ENCODE data around the gene GAL3ST1.
"Not testable (repeated sequence)": the region's sequence is repeated elsewhere in the genome, so short reads cannot be mapped to it uniquely, and the experiment has no call there.

The GAL3ST1 gene

GRCh38 chr22:30592360-30592713, 17.9 kb upstream of the GAL3ST1 start:
- H2BK15ac ChIP-seq (ENCODE audit: low read length); H3K4me3 ChIP-seq (ENCODE audit: low read length in 2 of 2); H2AK5ac ChIP-seq (ENCODE audit: low read depth, low read length); H2BK5ac ChIP-seq (ENCODE audit: low read length); DNase-seq (ENCODE audit: low spot score); H4K8ac ChIP-seq (ENCODE audit: low read depth, low read length); H3K79me1 ChIP-seq (ENCODE audit: low read depth, low read length); H3K23ac ChIP-seq (ENCODE audit: low read depth, low read length, poor library complexity); H3K14ac ChIP-seq (ENCODE audit: low read length); H3K9ac ChIP-seq (ENCODE audit: low read depth, low read length, poor library complexity); H3K27me3 ChIP-seq (ENCODE audit: control insufficient read depth in 3 of 3, insufficient read depth in 3 of 3, low read depth in 1 of 3, low read length in 3 of 3); H3K27ac ChIP-seq (replicated peaks; ENCODE audit: low read length); H3K9me3 ChIP-seq (replicated peaks in 1 of 2; ENCODE audit: control insufficient read depth in 2 of 2, insufficient read depth in 1 of 2, low read depth in 1 of 2, low read length in 2 of 2); H3K18ac ChIP-seq (ENCODE audit: low read length); H4K91ac ChIP-seq (ENCODE audit: low read depth, low read length, poor library complexity); H2BK120ac ChIP-seq (ENCODE audit: low read depth, low read length); H2BK12ac ChIP-seq (ENCODE audit: low read length); H3K4me2 ChIP-seq (ENCODE audit: insufficient read depth, low read length, poor library complexity, severe bottlenecking); H3K4ac ChIP-seq (ENCODE audit: low read length): not testable (repeated sequence)
- WGBS, 2 donors (ENCODE audit: extremely low coverage in 2 of 2, insufficient read length in 2 of 2, insufficient replicate concordance in 1 of 2) = no CpG with 5 or more reads among the region's 18 CpGs
- Histone ChIP-seq H3K36me3 (replicated peaks in 1 of 2; ENCODE audit: control insufficient read depth in 2 of 2, insufficient read depth in 2 of 2, low read length in 2 of 2) (peaks cover 15 to 23% of the 10 kb centered on the region in 2 donors), H3K4me1 (ENCODE audit: control insufficient read depth in 2 of 2, insufficient read depth in 1 of 2, low read depth in 1 of 2, low read length in 2 of 2) (peaks cover 7 to 10% of the 10 kb centered on the region in 2 donors), H2AFZ (ENCODE audit: low read length) (peak overlapping the region; percentile 19)

DNA sequence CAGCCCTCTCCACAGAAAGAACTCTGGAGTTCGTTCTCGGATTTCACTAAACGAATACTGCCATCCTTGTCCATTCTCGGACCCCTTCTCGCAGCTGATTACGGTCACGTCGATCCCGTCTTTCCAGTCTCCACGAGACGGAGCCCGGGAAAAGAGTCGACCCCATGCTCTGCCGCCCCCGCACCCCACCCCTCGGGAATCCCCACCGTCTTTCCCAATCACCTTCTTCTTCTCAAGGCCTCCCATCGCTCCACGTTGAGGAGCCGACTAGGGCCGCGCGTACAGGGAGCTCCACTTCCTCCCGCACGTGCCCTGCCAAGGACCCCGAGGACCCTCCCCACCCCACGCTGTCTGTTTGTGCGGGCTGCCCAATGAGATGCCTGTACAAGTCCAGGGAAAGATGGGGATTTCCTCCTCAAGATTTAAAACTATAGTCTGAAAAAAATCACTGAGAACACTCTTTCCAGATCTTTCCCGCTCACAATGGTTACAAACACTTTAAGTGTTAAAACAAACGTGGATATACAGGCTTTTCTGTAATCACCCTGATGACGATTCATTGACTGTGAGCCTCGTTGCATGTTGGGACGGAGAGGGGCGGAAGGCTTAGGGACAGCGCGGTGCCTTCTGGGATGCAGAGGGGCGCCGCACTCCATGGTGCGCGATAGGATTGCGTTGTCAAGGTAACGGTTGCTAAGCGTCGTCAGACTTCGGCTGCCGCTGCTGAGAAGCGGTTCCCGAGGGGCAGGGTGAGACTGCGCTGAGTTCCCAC, 17.3 kb upstream of the GAL3ST1 start, which contains the start of gene PES1:
Gene PES1, minus strand, starts transcription at position 323 of the 772 bp plus-strand sequence. Its CDS starts 77 bp downstream, at position 246.
- Histone ChIP-seq H2BK5ac (ENCODE audit: low read length) (no peak within 1 kb of the TSS), H3K9ac (ENCODE audit: low read depth, low read length, poor library complexity) (peak within 1 kb of the TSS; percentile 63), H3K27ac (replicated peaks; ENCODE audit: low read length) (no peak within 1 kb of the TSS), H3K79me1 (ENCODE audit: low read depth, low read length) (peaks cover 5% of the 10 kb centered on the region), H2BK12ac (ENCODE audit: low read length) (no peak within 1 kb of the TSS), H4K8ac (ENCODE audit: low read depth, low read length) (no peak within 1 kb of the TSS), H3K23ac (ENCODE audit: low read depth, low read length, poor library complexity) (no peak within 1 kb of the TSS), H3K4me3 (ENCODE audit: low read length in 2 of 2) (peak within 1 kb of the TSS; percentile 76 to 85), H3K18ac (ENCODE audit: low read length) (no peak within 1 kb of the TSS), H2AFZ (ENCODE audit: low read length) (peak within 1 kb of the TSS; percentile 66), H4K91ac (ENCODE audit: low read depth, low read length, poor library complexity) (no peak within 1 kb of the TSS), H2BK120ac (ENCODE audit: low read depth, low read length) (no peak within 1 kb of the TSS), H2BK15ac (ENCODE audit: low read length) (no peak within 1 kb of the TSS), H3K36me3 (replicated peaks in 1 of 2; ENCODE audit: control insufficient read depth in 2 of 2, insufficient read depth in 2 of 2, low read length in 2 of 2) (peaks cover 19 to 28% of the 10 kb centered on the region in 2 donors), H3K4me2 (ENCODE audit: insufficient read depth, low read length, poor library complexity, severe bottlenecking) (peak within 1 kb of the TSS; percentile 72), H3K27me3 (ENCODE audit: control insufficient read depth in 3 of 3, insufficient read depth in 3 of 3, low read depth in 1 of 3, low read length in 3 of 3) (no peaks in the 10 kb centered on the region), H3K4ac (ENCODE audit: low read length) (no peak within 1 kb of the TSS), H2AK5ac (ENCODE audit: low read depth, low read length) (no peak within 1 kb of the TSS), H3K4me1 (ENCODE audit: control insufficient read depth in 2 of 2, insufficient read depth in 1 of 2, low read depth in 1 of 2, low read length in 2 of 2) (peaks cover 7 to 10% of the 10 kb centered on the region in 2 donors), H3K14ac (ENCODE audit: low read length) (no peak within 1 kb of the TSS), H3K9me3 (replicated peaks in 1 of 2; ENCODE audit: control insufficient read depth in 2 of 2, insufficient read depth in 1 of 2, low read depth in 1 of 2, low read length in 2 of 2) (no peaks in the 10 kb centered on the region)
- no CpG with 5 or more reads among the region's 49 CpGs for WGBS, 2 donors (ENCODE audit: extremely low coverage in 2 of 2, insufficient read length in 2 of 2, insufficient replicate concordance in 1 of 2)
- DNase-seq (ENCODE audit: low spot score) = peak; percentile 98

DNA sequence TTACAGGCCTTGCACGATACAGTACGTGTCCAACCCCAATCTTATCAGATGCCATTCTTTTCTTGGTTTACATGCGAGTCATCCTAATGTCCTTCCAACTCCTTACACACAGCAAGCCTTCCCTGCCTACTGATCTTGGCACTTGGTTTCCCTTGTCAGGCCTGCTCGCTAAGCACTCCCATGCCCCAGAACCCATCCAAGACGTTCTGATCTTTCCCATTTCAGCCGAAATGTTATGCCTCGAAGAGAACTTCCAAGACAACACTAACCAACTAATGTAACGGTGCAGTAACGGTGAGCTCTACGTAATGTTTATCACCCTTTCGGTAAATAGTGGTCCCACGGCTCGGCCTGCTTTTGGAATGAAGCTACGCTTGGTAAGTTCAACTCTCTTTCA, 16.7 kb upstream of the GAL3ST1 start:
- H2AFZ ChIP-seq (ENCODE audit: low read length) = peak overlapping the region; percentile 66
- peak overlapping the region; percentile 72 for H3K4me2 ChIP-seq (ENCODE audit: insufficient read depth, low read length, poor library complexity, severe bottlenecking)
- peaks cover 7 to 10% of the 10 kb centered on the region in 2 donors for H3K4me1 ChIP-seq (ENCODE audit: control insufficient read depth in 2 of 2, insufficient read depth in 1 of 2, low read depth in 1 of 2, low read length in 2 of 2)
- peak overlapping the region; percentile 76 to 85 for H3K4me3 ChIP-seq (ENCODE audit: low read length in 2 of 2)
- no peak overlapping the region for H2BK5ac ChIP-seq (ENCODE audit: low read length)
- H3K27ac ChIP-seq (replicated peaks; ENCODE audit: low read length) = no peak overlapping the region
- no peak overlapping the region for H2AK5ac ChIP-seq (ENCODE audit: low read depth, low read length)
- no peaks in the 10 kb centered on the region for H3K27me3 ChIP-seq (ENCODE audit: control insufficient read depth in 3 of 3, insufficient read depth in 3 of 3, low read depth in 1 of 3, low read length in 3 of 3)
- H3K36me3 ChIP-seq (replicated peaks in 1 of 2; ENCODE audit: control insufficient read depth in 2 of 2, insufficient read depth in 2 of 2, low read length in 2 of 2) = peaks cover 23 to 34% of the 10 kb centered on the region in 2 donors
- H3K79me1 ChIP-seq (ENCODE audit: low read depth, low read length) = peaks cover 5% of the 10 kb centered on the region
- no peak overlapping the region for H3K18ac ChIP-seq (ENCODE audit: low read length)
- no peak overlapping the region for H2BK15ac ChIP-seq (ENCODE audit: low read length)
- H3K9me3 ChIP-seq (replicated peaks in 1 of 2; ENCODE audit: control insufficient read depth in 2 of 2, insufficient read depth in 1 of 2, low read depth in 1 of 2, low read length in 2 of 2) = no peaks in the 10 kb centered on the region
- H3K23ac ChIP-seq (ENCODE audit: low read depth, low read length, poor library complexity) = no peak overlapping the region
- H2BK120ac ChIP-seq (ENCODE audit: low read depth, low read length) = no peak overlapping the region
- WGBS, 2 donors (ENCODE audit: extremely low coverage in 2 of 2, insufficient read length in 2 of 2, insufficient replicate concordance in 1 of 2) = no CpG with 5 or more reads among the region's 14 CpGs
- H3K9ac ChIP-seq (ENCODE audit: low read depth, low read length, poor library complexity) = peak overlapping the region; percentile 63
- no peak overlapping the region for H3K14ac ChIP-seq (ENCODE audit: low read length)
- H4K91ac ChIP-seq (ENCODE audit: low read depth, low read length, poor library complexity) = no peak overlapping the region
- no peak overlapping the region for H3K4ac ChIP-seq (ENCODE audit: low read length)
- DNase-seq (ENCODE audit: low spot score) = no peak
- H4K8ac ChIP-seq (ENCODE audit: low read depth, low read length) = no peak overlapping the region
- H2BK12ac ChIP-seq (ENCODE audit: low read length) = no peak overlapping the region

DNA sequence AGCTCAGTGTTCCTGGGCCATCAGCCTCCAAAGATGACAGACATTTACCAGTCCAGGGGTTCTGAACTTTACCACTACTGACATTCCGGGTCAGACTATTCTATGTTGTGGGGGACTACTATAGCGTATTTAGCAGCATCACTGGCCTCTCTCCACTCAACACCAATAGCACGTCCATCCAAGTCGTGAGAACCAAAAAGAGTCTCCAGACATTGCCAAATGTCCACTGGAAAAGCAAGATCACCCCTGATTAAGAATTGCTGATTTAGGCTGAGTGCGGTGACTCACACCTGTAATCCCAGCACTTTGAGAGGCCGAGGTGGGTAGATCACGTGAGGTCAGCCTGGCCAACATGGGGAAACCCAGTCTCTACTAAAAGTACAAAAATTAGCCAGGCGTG, 11.9 kb upstream of the GAL3ST1 start:
- H2BK12ac ChIP-seq (ENCODE audit: low read length) = no peak overlapping the region
- H3K18ac ChIP-seq (ENCODE audit: low read length) = no peak overlapping the region
- no peak for DNase-seq (ENCODE audit: low spot score)
- no peak overlapping the region for H3K4me2 ChIP-seq (ENCODE audit: insufficient read depth, low read length, poor library complexity, severe bottlenecking)
- no peak overlapping the region for H3K4ac ChIP-seq (ENCODE audit: low read length)
- H2BK5ac ChIP-seq (ENCODE audit: low read length) = no peak overlapping the region
- no CpG with 5 or more reads among the region's 8 CpGs for WGBS, 2 donors (ENCODE audit: extremely low coverage in 2 of 2, insufficient read length in 2 of 2, insufficient replicate concordance in 1 of 2)
- H2AK5ac ChIP-seq (ENCODE audit: low read depth, low read length) = no peak overlapping the region
- no peak overlapping the region for H3K9ac ChIP-seq (ENCODE audit: low read depth, low read length, poor library complexity)
- no peak overlapping the region for H3K27ac ChIP-seq (replicated peaks; ENCODE audit: low read length)
- no peak overlapping the region for H2BK15ac ChIP-seq (ENCODE audit: low read length)
- H3K23ac ChIP-seq (ENCODE audit: low read depth, low read length, poor library complexity) = no peak overlapping the region
- no peak overlapping the region for H2AFZ ChIP-seq (ENCODE audit: low read length)
- H4K8ac ChIP-seq (ENCODE audit: low read depth, low read length) = no peak overlapping the region
- no peaks in the 10 kb centered on the region for H3K27me3 ChIP-seq (ENCODE audit: control insufficient read depth in 3 of 3, insufficient read depth in 3 of 3, low read depth in 1 of 3, low read length in 3 of 3)
- H4K91ac ChIP-seq (ENCODE audit: low read depth, low read length, poor library complexity) = no peak overlapping the region
- peaks cover 17 to 18% of the 10 kb centered on the region in 2 donors for H3K4me1 ChIP-seq (ENCODE audit: control insufficient read depth in 2 of 2, insufficient read depth in 1 of 2, low read depth in 1 of 2, low read length in 2 of 2)
- H3K79me1 ChIP-seq (ENCODE audit: low read depth, low read length) = peaks cover 5% of the 10 kb centered on the region
- no peak overlapping the region for H3K14ac ChIP-seq (ENCODE audit: low read length)
- H2BK120ac ChIP-seq (ENCODE audit: low read depth, low read length) = no peak overlapping the region
- H3K36me3 ChIP-seq (replicated peaks in 1 of 2; ENCODE audit: control insufficient read depth in 2 of 2, insufficient read depth in 2 of 2, low read length in 2 of 2) = peaks cover 56 to 81% of the 10 kb centered on the region in 2 donors
- H3K4me3 ChIP-seq (ENCODE audit: low read length in 2 of 2) = no peak overlapping the region
- H3K9me3 ChIP-seq (replicated peaks in 1 of 2; ENCODE audit: control insufficient read depth in 2 of 2, insufficient read depth in 1 of 2, low read depth in 1 of 2, low read length in 2 of 2) = no peaks in the 10 kb centered on the region

All from neuronal stem cell (in vitro differentiated cells).